BLaER1 treated with 17β-estradiol and CSF1 and Interleukin-3, amounts not matched to agents 10 nM and 100 nM (cell line): ENCODE results near the gene SSX2IP.

ENCODE experiments used
- H3K27ac ChIP-seq, 11 experiments: shearing (Covaris generic); formaldehyde crosslinking; 2 replicates each; pipeline ENCODE4 v1.8.1; 2022
- H3K27me3 ChIP-seq, 11 experiments: shearing (Covaris generic); formaldehyde crosslinking; 2 replicates each; pipeline ENCODE4 v1.8.1; 2022
- H3K36me3 ChIP-seq, 11 experiments: shearing (Covaris generic); formaldehyde crosslinking; 2 replicates each; pipeline ENCODE4 v1.8.1; 2022
- H3K4me1 ChIP-seq, 10 experiments: shearing (Covaris generic); formaldehyde crosslinking; 2 replicates each; pipeline ENCODE4 v1.8.1; 2022
- H3K4me2 ChIP-seq, 11 experiments: shearing (Covaris generic); formaldehyde crosslinking; 2 replicates each; pipeline ENCODE4 v1.8.1; 2022
- H3K4me3 ChIP-seq, 10 experiments: shearing (Covaris generic); formaldehyde crosslinking; 2 replicates each; pipeline ENCODE4 v1.8.1; 2022
- H3K9ac ChIP-seq, 11 experiments: shearing (Covaris generic); formaldehyde crosslinking; 2 replicates each; pipeline ENCODE4 v1.8.1; 2022
- H3K9me3 ChIP-seq, 11 experiments: shearing (Covaris generic); formaldehyde crosslinking; replicated peaks in 1 of 11; 2 replicates each; pipeline ENCODE4 v1.8.1; 2022
- H4K20me1 ChIP-seq, 11 experiments: shearing (Covaris generic); formaldehyde crosslinking; 2 replicates each; pipeline ENCODE4 v1.8.1; 2022
- Cebpa-rat ChIP-seq, 11 experiments: shearing (Covaris generic); IDR thresholded peaks; 2 replicates each; pipeline ENCODE4 v1.8.1; 2022

SSX2IP gene

GRCh38 chr1:84619383-84620102 lies 70.7 kb downstream of the SSX2IP start:
- no peaks in the 10 kb centered on the region for H3K27me3 ChIP-seq
- H3K27ac ChIP-seq, result peak overlapping the region in 2 of 11 experiments; percentile 63 to 78; a peak in 5 of 22 replicates
- H3K4me2 ChIP-seq, result peak overlapping the region in 10 of 11 experiments; percentile 14 to 87 (median 76); a peak in 12 of 22 replicates
- peaks cover 4 to 9% (median 7%) of the 10 kb centered on the region in 11 experiments; a peak in 21 of 22 replicates for H3K9me3 ChIP-seq
- peaks cover 4 to 35% (median 15%) of the 10 kb centered on the region in 10 experiments; a peak in 16 of 20 replicates for H3K4me1 ChIP-seq
- H3K36me3 ChIP-seq, result peaks cover 0 to 2% (median 0%) of the 10 kb centered on the region in 11 experiments; a peak in 1 of 22 replicates
- TF ChIP-seq Cebpa-rat (IDR thresholded peaks at IDR 0.05), result no peak
- peak overlapping the region in 3 of 11 experiments; percentile 2 to 49 (median 40); a peak in 3 of 22 replicates for H3K9ac ChIP-seq
- no peaks in the 10 kb centered on the region for H4K20me1 ChIP-seq
- H3K4me3 ChIP-seq, result no peak overlapping the region

- Histone ChIP-seq H3K27ac (no peak overlapping the region), H3K4me2 (no peak overlapping the region)
- TF ChIP-seq Cebpa-rat (IDR thresholded peaks at IDR 0.05), result no peak
Measured at GRCh38 chr1:84617349-84617748, 72.9 kb downstream of the SSX2IP start.

GRCh38 chr1:84615790-84616189 lies 74.5 kb downstream of the SSX2IP start:
- Histone ChIP-seq H3K27ac (no peak overlapping the region), H4K20me1 (no peaks in the 10 kb centered on the region), H3K9ac (no peak overlapping the region), H3K4me3 (no peak overlapping the region), H3K4me1 (peaks cover 0 to 35% (median 13%) of the 10 kb centered on the region in 10 experiments; a peak in 16 of 20 replicates), H3K4me2 (peak overlapping the region in 2 of 11 experiments; percentile 47 to 54; a peak in 4 of 22 replicates), H3K27me3 (no peaks in the 10 kb centered on the region), H3K36me3 (peaks cover 0 to 16% (median 0%) of the 10 kb centered on the region in 11 experiments; a peak in 4 of 22 replicates), H3K9me3 (peaks cover 23 to 38% (median 32%) of the 10 kb centered on the region in 11 experiments)
- no peak for TF ChIP-seq Cebpa-rat (IDR thresholded peaks at IDR 0.05)

More at GRCh38 chr1:84617349-84617748, 72.9 kb downstream of the SSX2IP start:
- Histone ChIP-seq H3K9me3 (peaks cover 23 to 31% (median 28%) of the 10 kb centered on the region in 11 experiments), H3K9ac (no peak overlapping the region), H3K27me3 (no peaks in the 10 kb centered on the region), H4K20me1 (no peaks in the 10 kb centered on the region), H3K36me3 (peaks cover 0 to 16% (median 0%) of the 10 kb centered on the region in 11 experiments; a peak in 4 of 22 replicates), H3K4me3 (no peak overlapping the region), H3K4me1 (peaks cover 4 to 35% (median 15%) of the 10 kb centered on the region in 10 experiments; a peak in 16 of 20 replicates)

GRCh38 chr1:84613887-84614286 lies 76.4 kb downstream of the SSX2IP start:
- Histone ChIP-seq H3K27me3 (no peaks in the 10 kb centered on the region), H4K20me1 (no peaks in the 10 kb centered on the region), H3K9ac (no peak overlapping the region), H3K4me3 (0 out of 20 replicates have a peak overlapping the region, but pooled peaks of 1 of the 10 experiments have one; percentile 7), H3K4me1 (peaks cover 0 to 19% (median 0%) of the 10 kb centered on the region in 10 experiments; a peak in 5 of 20 replicates), H3K4me2 (no peak overlapping the region), H3K27ac (no peak overlapping the region), H3K36me3 (peaks cover 0 to 16% (median 0%) of the 10 kb centered on the region in 11 experiments; a peak in 4 of 22 replicates), H3K9me3 (peaks cover 23 to 45% (median 33%) of the 10 kb centered on the region in 11 experiments)
- TF ChIP-seq Cebpa-rat (IDR thresholded peaks at IDR 0.05), result no peak

GRCh38 chr1:84613026-84613425 lies 77.2 kb downstream of the SSX2IP start:
- Histone ChIP-seq H3K4me3 (no peak overlapping the region), H4K20me1 (no peaks in the 10 kb centered on the region), H3K27me3 (no peaks in the 10 kb centered on the region), H3K4me1 (peaks cover 0 to 17% (median 0%) of the 10 kb centered on the region in 10 experiments; a peak in 4 of 20 replicates), H3K36me3 (peaks cover 0 to 16% (median 0%) of the 10 kb centered on the region in 11 experiments; a peak in 4 of 22 replicates), H3K4me2 (no peak overlapping the region), H3K9me3 (peaks cover 23 to 45% (median 33%) of the 10 kb centered on the region in 11 experiments), H3K27ac (no peak overlapping the region), H3K9ac (no peak overlapping the region)
- TF ChIP-seq Cebpa-rat (IDR thresholded peaks at IDR 0.05), result no peak

GRCh38 chr1:84611796-84612195 lies 78.5 kb downstream of the SSX2IP start:
- TF ChIP-seq Cebpa-rat (IDR thresholded peaks at IDR 0.05), result no peak
- H3K27ac ChIP-seq, result no peak overlapping the region
- no peaks in the 10 kb centered on the region for H3K27me3 ChIP-seq
- H3K9me3 ChIP-seq, result peaks cover 29 to 52% (median 42%) of the 10 kb centered on the region in 11 experiments
- peaks cover 0 to 17% (median 0%) of the 10 kb centered on the region in 10 experiments; a peak in 4 of 20 replicates for H3K4me1 ChIP-seq
- H3K4me3 ChIP-seq, result no peak overlapping the region
- H4K20me1 ChIP-seq, result no peaks in the 10 kb centered on the region
- H3K4me2 ChIP-seq, result no peak overlapping the region
- H3K36me3 ChIP-seq, result peaks cover 0 to 16% (median 0%) of the 10 kb centered on the region in 11 experiments; a peak in 4 of 22 replicates
- H3K9ac ChIP-seq, result no peak overlapping the region

GRCh38 chr1:84611091-84611490 lies 79.2 kb downstream of the SSX2IP start:
- Histone ChIP-seq H3K9me3 (peaks cover 37 to 59% (median 49%) of the 10 kb centered on the region in 11 experiments), H3K9ac (no peak overlapping the region), H3K4me2 (no peak overlapping the region), H3K4me3 (no peak overlapping the region), H3K27me3 (no peaks in the 10 kb centered on the region), H3K4me1 (peaks cover 0 to 11% (median 0%) of the 10 kb centered on the region in 10 experiments; a peak in 4 of 20 replicates), H3K36me3 (peaks cover 0 to 16% (median 0%) of the 10 kb centered on the region in 11 experiments; a peak in 4 of 22 replicates), H4K20me1 (no peaks in the 10 kb centered on the region), H3K27ac (no peak overlapping the region)
- no peak for TF ChIP-seq Cebpa-rat (IDR thresholded peaks at IDR 0.05)

- H3K27ac ChIP-seq, result no peak overlapping the region
- H4K20me1 ChIP-seq, result no peaks in the 10 kb centered on the region
- peaks cover 0 to 8% (median 0%) of the 10 kb centered on the region in 11 experiments; a peak in 3 of 22 replicates for H3K36me3 ChIP-seq
- no peak overlapping the region for H3K4me3 ChIP-seq
- H3K4me1 ChIP-seq, result no peaks in the 10 kb centered on the region
- H3K9me3 ChIP-seq, result peaks cover 32 to 54% (median 43%) of the 10 kb centered on the region in 11 experiments
- H3K27me3 ChIP-seq, result no peaks in the 10 kb centered on the region
- no peak overlapping the region for H3K9ac ChIP-seq
- no peak overlapping the region for H3K4me2 ChIP-seq
- TF ChIP-seq Cebpa-rat (IDR thresholded peaks at IDR 0.05), result no peak
Measured at GRCh38 chr1:84606977-84607376, 83.3 kb downstream of the SSX2IP start.

- Histone ChIP-seq H3K4me1 (peaks cover 0 to 10% (median 0%) of the 10 kb centered on the region in 10 experiments; a peak in 5 of 20 replicates), H3K4me3 (0 out of 20 replicates have a peak overlapping the region, but pooled peaks of 1 of the 10 experiments have one; percentile 4), H3K4me2 (no peak overlapping the region), H4K20me1 (no peaks in the 10 kb centered on the region), H3K27me3 (no peaks in the 10 kb centered on the region), H3K27ac (no peak overlapping the region), H3K36me3 (peaks cover 0 to 8% (median 0%) of the 10 kb centered on the region in 11 experiments; a peak in 3 of 22 replicates), H3K9ac (no peak overlapping the region), H3K9me3 (peaks cover 32 to 43% (median 39%) of the 10 kb centered on the region in 11 experiments)
- TF ChIP-seq Cebpa-rat (IDR thresholded peaks at IDR 0.05), result no peak
Measured at GRCh38 chr1:84605157-84605556, 85.1 kb downstream of the SSX2IP start.
